ENCODE measurements around the gene THOP1.

Gene THOP1

DNA sequence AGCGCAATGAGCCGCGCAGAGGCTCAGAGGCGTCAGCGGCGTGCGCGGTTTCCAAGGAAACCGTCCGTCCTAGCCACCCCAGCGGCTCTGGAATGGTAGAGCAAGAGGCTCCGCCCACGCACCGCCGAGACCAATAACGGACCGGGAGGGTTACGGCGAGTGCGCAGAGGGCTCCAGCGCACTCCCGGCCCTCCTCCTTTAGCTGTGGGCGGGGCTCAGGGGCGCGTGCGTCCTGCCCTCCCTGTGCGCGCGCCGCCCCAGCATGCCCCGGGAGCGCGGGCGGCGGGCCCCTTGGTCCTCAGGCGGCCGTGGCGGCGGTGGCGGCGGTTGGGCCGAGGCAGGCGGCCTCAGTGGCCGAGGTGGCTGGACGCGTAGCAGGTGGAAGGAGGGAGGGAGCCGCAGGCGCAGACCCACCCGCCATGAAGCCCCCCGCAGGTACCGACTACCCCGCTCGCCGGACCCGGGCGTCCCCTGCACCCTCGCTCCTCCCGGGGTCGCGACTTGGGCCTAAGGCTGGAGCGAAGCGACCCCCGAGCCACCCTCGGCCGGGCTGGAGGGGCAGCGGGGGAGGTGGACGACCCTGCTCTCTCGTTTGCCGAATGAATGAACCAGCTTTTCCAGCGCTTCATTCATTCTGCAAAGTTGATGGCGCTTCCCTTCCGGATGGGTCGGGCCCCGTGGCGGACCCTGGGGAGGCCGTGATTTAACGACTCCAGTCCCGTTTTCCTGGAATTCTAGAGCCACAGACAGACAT is at the start of gene THOP1:
TSS of gene THOP1 (plus strand) at position 260 of the 754 bp plus-strand sequence. CDS start at position 420, 160 bp downstream.
- peak; percentile 95 to 97 for DNase-seq

DNA sequence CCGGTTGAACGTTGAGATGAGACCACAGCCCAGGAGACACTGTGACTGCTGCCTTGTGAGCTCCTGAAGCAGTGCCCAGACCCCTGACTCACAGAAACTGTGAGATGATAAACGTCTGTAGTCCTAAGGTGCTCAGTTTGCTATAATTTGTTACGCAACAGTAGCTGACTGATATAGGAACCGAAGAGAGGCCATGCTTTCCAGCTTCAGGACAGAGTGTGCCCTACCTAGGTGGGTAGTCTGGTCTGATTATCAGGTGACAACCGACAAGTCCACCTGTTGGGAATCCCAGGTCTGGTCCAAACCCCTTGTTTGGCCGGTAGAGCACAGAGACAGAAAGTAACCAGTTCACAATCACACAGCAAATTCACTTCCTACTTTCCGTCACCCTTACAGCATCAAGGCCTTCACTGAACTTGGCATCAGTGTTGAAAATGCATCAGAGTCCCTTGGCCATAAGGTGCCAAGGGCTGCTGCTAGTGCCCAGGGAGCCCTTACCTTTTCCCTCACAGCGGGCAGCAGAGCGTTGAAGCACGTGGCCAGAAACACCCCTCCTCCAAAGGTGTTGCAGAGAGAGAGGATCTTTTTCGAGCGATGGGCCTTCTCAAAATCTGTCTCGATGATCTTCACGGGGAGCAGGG is 48.6 kb upstream of the THOP1 start:
- no peak for DNase-seq

DNA sequence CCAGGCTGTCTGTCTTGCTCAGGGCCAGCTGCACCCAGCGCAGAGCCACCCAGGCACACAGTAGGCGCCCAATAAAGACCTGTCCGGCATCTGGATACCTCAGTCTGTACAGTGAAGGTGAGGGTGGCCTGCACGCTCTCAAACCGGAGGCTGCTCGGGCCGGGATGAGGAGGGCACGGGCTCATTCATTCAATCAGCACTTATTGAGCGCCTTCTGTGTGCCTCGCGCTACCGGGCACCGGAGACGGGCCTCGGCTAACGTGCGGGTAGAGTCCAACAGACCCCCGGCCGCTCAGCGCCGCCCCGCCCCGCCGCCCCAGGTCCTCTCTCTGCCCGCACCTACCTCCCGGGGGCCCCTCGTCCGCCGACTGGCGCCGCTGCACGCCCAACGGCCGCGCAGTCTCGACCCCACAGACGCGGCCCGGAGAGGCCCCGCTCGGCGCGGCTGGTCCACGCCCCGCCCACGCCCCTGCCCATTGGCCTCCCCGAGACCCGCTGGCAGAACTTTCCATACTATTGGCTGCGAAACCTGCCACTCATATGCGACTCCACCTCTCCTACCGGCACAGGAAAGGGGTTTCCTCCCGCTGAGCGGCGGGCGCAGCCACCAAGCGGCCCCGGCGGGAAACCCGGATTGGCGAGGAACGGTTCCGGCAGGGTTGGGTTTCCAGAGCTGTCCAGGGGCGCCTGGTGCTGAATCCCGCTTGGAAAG is 45.5 kb upstream of the THOP1 start, which contains the start of gene SLC39A3:
TSS of gene SLC39A3 (minus strand) at position 416 of the 712 bp plus-strand sequence. CDS start 2,760 bp downstream, outside the sequence.
- peak; percentile 84 to 92 for DNase-seq

DNA sequence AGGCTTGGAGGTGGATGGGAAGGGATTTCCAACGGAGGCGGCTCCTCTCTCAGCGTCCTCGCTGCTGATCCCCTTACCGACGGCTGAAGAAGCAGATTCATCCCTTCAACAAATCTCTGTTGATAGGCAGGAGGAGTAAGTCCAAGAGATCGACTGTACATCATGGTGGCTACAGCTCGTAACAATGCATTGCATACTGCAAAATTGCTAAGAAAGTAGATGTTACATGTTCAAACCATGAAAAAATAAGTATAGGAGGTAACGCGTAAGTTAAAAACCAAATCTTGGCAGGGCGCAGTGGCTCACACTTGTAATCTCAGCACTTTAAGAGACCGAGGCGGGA is 45.0 kb upstream of the THOP1 start:
- no peak for DNase-seq

DNA sequence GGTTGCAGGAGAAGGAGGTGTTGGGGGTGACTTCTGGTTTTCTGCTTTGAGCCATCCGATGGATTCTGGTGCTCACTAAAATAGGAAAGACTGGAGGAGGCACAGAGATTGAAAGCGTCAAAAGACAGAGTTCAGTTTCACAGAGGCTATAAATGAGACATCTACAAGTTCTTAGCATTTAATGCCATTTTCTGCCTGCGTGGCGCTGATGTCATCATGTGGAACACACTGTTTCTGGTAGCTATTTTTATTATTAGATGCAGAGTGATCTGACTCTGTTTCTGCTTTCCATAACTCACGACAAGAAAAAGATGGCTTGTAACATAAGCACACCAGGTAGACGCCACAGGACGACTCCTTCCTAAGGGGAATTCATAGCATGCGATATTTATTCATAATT is 42.2 kb upstream of the THOP1 start:
- no peak for DNase-seq

DNA sequence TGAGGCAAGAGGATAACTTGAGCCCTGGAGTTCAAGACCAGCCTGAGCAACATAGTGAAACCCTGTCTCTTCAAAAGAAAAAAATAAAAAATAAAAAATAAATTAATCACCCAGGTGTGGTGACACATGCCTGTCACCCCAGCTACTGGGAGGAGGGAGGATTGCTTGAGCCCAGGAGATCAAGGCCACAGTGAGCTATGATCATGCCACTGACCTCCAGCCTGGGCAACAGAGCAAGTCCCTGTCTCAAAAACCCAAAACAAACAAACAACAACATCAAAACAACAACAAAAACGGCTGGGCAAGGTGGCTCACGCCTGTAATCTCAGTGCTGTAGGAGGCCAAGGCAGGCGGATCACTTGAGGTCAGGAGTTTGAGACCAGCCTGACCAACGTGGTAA is 41.2 kb upstream of the THOP1 start:
- no peak for DNase-seq

DNA sequence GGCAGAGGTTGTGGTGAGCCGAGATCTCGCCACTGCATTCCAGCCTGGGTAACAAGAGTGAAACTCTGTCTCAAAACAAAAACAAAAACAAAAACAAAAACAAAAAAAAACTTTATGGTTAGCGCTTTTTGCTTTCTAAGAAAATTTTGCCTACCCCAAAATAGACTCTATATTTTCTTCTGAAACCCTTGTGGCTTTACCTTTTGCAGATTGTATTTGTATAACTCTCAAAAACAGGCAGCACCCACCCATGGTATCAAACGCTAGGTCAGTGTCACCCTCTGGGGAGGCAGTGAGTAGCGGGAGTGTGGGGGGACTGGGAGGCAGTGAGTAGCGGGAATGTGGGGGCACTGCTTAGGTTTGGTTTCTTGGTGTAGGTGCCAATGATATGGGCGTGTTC is 38.0 kb upstream of the THOP1 start:
- DNase-seq, result no peak

DNA sequence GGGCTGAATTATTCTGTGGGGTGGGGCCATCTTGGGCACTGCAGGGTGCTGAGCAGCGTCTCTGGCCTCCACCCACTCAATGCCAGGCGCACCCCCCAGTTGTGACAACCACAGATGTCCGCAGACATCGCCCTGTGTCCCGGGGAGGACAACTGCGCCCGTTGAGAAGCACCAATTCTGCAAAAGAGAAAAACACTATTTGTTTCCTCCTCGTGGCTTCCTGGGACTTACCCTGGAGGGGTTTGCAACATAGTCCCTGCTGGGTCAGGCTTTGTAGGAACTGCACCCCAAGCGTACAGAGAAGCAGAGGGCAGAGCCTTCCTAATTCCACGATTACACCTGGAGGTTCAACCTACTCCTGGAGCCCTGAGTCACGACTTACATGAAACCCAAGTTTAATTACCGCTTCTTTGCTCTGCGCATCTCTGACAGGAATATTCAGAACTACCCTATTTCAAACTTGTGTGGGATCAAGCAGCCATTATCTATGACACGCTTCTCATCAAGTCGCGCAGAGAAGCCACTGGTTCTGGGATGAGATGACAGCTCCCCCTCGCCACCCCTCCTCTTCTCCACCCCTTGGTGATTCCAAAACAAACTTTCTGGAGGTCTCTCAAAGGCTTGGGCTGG is 34.4 kb upstream of the THOP1 start:
- no peak for DNase-seq

DNA sequence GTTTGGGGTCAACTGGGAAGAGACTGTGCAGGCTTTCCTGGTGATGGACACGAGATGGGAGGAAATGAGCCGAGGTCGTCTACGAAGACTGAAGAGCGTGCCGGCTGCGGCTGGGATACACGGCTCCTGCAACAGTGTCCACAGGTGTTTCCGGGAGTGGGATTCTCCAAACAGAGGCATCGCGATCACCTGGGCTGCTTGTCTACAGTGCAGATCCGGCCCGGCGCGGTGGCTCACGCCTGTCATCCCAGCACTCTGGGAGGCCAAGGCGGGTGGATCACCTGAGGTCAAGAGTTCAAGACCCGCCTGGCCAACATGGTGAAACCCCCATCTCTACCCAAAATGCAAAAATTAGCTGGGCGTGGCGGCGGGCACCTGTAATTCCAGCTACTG is 33.9 kb upstream of the THOP1 start:
- DNase-seq, result no peak

DNA sequence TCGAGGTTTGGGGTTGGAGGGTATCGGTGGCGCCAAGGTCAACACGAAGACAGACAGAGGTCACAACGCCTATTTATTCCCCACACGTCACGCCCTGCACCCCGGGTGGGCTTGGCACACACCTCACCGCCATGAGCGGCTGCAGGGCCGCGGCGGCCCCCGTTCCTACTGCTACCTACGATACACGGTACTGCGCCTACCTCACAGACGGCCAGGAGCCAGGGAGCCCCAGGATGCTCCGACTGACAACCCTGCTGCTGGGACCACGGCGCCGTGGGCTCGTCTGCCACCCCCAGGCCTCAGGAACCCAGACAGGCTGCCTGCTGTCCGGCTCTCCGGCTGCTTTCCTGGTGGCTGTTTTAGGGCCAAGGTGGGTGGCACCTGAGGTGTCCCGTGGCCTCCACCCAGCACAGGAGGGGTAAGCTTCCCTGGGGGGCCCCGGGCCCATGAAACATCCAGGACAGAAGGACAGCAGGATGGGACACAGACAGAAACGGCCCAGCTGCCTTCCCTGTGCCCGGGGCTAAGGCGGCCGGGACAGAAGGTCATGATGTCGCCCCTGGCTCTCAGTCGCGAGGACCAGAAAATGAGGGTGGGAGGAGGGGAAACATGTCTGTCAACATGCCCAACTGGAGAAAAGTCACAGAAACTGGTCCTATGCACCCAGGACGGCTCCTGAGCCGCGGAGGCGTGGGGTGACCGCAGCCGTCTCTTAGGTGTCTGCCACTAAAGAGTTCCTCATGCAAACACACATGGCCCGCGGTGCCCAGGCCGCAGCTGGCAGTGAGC is 30.4 kb upstream of the THOP1 start:
- no peak for DNase-seq

DNA sequence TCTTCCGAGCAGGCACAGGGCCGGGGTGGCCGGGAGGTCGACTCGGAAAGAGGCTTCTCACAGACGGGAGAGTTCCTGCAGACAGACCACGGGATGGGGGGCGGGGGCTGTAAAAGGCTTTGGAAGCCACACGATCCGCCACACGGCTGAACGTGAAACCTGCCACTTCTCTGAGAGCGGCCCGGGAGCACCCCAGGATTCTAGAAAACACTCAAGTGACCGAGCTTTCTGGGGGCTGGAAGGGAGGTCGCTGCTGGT is 29.9 kb upstream of the THOP1 start:
- DNase-seq, result no peak

DNA sequence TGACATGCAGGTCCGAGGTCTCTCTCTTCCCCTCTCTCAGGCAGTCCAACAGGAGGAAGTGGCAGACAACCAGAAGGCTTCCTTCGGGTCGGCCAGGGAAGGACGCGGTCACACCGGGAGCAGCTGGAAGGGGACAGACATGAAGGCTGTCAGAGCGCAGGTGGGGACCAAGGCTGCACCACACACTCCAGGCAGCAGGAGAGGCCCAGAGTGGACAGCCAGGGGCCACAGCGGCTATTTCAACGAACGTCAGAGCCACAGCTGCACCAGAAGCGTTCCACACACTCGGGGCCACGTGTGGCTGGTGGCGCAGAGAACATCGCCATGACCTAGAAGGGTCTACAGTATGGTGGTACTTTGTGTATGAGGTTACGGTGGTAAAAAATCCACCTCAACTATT is 29.5 kb upstream of the THOP1 start:
- no peak for DNase-seq

DNA sequence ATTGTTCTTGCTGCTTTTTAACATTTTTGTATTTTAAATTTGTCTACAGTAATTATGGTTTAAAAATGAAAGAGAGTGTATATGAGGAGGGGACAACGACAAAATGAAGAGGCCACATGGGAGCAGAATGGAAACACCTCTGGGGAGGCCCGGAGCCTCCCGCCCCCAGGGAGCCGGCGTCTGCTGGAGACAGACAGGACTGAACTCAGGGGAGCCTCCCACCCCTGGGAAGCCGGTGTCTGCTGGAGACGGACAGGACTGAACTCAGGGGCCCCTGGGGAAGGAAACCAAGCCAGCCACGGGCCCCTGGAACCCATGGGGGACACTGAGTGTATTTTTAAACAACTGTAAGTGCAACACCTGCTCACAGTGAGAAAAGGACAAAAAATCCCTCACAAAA is 28.8 kb upstream of the THOP1 start:
- DNase-seq, result no peak

DNA sequence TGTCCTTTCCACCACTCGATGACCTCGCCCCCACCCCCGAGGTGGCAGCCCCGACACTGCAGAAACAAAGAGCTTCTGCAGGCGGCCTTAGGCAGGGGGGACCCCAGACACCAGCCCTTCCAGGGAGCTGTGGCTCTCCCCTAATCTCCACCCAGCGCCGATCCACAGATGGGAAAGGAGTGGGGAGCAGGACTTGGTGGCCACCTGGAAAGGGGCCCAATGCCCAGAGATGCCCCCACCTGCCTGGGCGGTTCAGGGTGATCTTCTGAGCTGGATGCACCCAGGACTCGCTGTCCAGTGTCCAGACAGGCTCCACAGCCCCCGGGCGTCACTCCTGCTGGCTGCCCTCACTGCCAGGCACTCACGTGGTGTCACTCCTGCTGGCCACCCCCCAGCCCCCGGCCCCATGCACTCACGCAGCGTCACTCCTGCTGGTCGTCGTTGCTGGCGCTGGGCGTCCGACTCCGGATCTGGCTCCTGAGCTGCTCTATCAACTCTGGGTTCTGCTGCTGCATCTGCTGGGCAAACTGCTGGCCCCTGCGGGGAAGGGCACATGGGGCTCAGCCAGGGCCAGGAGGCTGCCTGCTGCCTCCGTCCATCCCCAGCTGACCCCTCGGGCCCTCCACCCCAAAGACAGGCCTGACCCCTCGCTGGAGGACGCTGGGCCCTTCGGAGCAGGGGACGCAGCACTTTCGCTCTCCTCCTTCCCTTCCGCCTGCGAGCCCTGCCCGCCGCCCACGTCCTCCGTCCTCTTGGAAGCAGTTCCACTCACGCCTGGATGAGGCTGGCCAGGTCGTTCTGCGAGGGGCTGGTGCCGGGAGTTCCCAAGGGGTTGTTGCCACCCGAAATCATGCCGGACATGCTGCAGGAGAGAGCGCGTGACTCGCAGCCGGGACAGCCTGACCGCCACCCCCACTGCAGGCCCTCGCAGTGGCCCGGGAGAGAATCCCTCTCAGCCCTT is 28.1 kb upstream of the THOP1 start:
- DNase-seq, result no peak

DNA sequence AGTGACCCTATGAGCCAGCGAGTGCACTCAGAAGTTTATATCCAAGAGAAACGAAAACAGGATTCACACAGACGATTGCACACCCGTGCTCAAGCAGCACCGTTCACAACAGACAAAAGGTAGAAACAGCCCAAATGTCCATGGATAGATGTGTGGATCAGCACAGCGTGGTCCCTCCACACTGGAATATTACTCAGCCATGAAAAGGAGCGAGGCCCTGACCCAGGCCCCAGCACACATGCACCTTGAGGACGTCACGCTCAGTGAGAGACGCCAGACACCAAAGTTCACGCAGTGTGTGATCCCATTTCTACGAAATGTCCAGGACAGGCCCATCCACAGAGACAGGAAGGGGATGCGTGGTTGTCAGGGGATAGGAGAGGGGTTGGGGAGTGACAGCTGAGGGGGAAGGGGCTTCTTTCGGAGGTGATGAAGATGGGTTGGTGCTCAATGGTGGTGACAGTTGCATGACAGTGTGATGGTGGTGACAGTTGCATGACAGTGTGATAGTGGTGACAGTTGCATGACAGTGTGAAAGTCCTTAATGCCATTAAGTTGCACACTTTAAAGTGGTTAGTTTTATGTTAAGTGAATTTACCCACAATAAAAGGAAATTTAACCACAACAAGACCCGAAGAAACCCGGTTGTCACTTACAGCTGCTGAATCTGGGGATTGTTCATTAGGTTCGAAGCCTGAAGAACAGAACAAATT is 26.5 kb upstream of the THOP1 start:
- no peak for DNase-seq

DNA sequence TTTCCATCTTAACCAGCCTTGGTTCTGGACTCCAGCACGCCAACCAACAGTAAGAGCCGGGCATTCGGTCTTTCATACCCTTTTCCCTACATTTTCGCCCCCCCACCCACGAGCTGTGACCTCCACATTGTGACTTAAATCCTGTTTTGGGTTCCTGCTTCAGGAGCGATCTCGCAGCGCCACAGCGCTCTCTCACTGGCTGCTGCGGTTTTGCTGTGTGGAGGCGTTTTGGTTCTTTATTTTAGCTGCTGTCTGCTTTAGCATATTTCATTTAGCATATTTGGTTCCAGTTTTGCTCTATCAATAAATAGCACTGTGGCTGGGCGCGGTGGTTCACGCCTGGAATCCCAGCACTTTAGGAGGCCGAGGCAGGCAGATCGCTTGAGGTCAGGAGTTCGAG is 25.9 kb upstream of the THOP1 start:
- DNase-seq, result no peak

DNA sequence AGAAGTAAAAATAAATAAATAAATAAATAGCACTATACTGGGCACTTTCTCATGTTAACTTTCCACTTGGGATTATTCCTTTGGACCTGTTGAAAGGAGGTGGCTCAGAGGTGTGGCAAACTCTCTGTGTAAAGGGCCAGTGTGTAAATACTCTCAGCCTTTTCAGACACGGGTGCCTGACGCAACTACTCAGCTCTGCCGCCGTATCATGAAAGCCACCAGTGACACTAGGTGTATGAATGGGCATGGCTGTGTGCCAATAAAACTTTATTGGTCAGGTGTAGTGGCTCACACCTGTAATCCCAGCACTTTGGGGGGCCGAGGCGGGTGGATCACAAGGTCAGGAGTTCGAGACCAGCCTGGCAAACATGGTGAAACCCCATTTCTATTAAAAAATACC is 25.3 kb upstream of the THOP1 start:
- no peak for DNase-seq

DNA sequence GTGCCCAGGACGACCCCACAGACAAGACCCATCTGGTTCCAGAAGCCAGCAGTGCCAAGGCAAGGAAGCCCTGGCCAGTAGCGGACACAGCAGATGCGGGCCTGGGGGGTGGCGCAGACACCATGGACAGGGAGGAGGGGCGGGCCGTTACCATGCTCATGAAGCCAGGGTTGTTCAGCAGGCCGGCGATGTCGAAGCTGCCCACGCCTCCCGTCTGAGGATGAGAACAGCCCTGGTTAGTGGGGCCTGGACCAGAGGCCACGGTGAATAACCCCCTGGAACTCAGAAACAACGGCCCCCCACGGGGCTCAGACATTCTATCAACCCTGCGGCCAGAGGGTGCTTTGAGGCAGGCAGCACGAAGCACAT is 24.0 kb upstream of the THOP1 start:
- no peak for DNase-seq

DNA sequence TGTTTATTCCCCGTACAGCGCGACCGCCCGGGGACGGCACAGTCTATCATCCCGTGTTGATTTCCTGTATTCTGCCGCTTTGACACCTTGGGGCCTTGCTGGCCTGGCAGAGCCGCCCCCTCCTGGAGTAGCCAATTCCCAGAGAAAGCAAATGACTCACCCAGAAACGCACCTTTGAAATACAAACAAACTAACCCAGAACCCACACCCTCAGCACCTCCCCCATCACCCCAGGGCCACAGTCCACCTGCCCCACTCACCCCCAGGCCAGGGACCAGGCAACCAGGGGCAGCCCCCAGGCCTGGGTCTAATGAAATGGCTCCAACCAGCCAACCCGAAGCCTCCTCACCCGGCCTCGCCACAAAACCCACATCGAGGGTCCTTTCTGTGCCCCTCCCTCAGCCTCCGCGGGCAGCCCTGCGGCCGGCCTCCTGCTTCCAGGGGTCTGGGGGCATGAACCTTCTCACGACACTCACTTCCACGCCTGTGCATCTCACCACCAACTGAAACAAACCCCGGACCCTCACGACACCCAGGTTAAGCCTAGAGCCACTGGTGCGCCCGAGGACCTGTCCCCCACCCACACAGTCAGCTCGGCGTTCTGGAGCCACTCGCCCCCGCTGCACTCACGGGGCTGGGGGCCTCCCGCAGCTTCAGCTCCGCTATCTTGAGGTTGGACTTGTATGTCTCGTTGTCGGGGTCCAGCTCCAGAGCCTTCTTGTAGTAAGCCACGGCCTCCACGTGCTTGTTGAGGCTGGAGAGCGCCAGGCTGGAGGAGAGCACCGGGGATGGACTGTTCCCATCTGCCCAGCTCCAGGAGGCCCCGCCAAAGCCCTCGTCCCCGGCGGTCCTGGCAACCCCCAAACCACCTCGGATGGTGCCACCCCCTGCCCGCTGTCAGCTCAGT is 23.2 kb upstream of the THOP1 start:
- no peak for DNase-seq
